ENCODE results near the gene CTXN3.
A peak's percentile ranks its signal among the peaks of the same experiment; 100 is the strongest.

Gene CTXN3

DNA sequence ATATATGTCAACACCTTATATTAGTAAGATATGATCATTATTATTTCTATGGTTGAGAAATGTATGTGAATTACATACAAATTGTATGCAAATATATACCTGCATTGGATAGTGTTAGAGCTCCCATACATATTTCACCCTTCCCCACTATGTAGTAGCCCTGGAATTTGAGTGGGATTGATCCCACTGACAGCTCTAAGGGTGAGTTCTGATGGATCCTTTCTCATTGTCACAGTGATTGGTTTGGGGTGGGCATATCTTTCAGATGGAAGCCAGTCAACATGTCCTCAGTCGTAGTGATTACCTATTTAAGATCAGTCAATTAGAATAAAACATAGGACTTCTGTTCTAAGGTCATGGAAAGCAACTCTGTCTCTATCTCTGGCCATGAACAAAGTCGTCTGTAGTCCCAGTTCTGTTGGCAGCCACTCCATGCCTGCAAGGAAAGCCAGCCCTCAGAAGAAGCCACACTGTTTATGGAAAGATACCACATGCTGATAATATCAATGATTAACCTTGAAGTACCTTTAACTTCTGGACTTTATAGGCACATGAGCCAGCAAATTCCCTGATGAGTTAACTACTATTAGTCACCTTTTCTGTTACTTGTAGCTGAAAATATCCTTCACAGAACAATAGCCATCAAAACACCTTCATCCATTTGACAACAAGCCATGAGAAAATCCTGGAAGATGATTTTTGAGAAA, 49.2 kb downstream of the CTXN3 start:
- DNase-seq (ENCODE audit: low read depth) = no peak

DNA sequence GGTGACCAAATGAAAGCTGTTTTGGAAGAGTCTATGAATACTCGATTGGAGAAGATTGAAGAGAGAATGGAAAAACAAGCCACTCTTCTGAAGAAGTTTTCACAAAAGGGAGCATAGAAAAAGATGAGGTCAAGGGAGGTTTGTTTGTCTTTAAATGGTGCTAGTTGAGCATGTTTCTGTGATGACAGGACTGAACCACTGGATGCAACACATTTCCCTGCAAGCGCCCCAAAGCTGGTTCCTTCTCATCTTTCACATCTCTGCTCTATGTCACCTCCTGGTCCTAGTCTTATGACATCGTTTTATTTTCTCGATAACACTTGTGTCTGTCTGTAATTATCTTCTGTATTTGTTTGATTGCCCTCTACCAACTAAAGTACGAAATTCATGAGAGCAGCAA, 50.5 kb downstream of the CTXN3 start:
- DNase-seq (ENCODE audit: low read depth) = no peak

DNA sequence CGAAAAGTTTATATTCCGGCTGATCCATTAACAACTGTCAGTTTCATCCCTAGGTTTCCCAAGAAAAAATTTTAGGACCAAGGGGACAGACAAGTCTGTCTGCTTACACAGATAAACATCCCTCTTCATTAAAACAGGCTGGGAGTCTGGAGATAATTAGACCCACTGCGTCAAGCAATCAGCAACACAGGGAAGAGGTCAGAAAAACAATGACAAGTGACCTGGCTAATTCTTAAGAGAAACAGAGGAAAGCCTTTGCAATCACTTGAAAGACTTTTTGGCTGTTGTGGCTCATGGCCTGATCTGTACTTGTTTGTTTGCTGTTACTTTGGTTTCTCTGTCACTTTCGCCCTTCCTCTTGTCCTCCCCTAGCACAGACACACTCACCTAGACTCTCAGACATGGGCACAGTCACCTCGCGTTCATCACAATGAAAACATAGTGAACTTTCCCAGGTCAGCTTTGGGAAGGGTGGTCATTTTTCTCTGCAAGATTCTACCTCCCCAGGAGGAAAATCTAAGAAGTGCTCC, 51.4 kb downstream of the CTXN3 start:
- DNase-seq (ENCODE audit: low read depth) = no peak

DNA sequence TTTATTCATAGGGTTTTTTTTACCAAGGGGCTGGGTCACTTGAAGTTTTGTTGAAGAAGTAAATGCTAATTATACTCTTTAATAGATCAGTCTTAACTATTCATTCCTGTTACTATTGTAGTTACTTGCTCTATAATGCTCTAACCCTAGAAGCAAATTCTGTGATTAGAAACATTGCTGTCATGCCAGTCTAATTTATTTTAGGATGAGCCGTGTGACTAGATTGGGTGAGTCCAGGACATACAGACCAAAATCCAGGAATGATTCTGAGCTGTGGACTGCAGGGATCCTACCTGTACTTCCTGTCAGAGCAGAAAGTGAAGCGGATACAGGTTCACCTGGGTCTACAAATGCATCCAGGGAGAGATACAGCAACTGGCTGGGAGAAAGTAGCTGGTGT, 53.6 kb downstream of the CTXN3 start:
- no peak for DNase-seq (ENCODE audit: low read depth)

- no peak for DNase-seq (ENCODE audit: low read depth)
Measured at GRCh38 chr5:127702926-127703561, 54.2 kb downstream of the CTXN3 start, which contains the start of gene CCDC192. Gene CCDC192 (plus strand): TSS chr5:127703391. CDS start chr5:127703446, 55 bp downstream.

DNA sequence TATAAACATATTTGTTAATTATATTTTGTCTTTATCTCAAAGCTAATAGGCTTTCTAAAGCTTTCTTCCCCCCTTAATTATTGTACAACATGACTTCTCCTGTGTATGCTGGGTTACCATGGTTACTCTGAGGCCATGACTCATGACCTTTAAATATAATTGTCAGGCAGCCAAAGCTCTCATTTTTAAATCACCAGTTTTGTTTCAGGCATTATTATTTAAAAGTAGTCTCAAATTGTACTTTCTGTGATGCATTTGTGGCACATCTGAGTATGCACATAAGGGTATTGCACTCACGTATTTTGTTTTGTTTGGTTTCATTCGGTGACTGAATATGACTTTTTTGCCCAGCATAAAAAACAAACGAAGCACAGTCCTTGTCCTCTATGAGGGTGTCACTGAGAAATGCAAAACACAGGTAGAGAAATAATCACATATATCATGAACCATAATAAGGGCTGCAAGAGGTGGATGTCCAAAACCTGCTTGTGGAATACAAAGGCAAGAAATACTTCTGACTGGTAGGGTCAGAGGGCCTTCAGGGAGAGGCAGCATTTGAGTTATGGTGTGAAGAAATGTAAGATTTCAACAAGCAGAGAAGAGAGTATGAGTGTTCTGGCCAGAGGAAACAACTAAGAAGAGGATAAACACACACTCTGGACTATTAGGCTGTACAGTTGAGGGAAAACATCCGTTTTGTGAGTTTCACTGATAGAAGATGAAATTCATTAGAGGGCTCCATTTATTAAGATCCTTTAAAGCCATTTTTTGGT, 56.4 kb downstream of the CTXN3 start:
- DNase-seq (ENCODE audit: low read depth) = peak; percentile 21

DNA sequence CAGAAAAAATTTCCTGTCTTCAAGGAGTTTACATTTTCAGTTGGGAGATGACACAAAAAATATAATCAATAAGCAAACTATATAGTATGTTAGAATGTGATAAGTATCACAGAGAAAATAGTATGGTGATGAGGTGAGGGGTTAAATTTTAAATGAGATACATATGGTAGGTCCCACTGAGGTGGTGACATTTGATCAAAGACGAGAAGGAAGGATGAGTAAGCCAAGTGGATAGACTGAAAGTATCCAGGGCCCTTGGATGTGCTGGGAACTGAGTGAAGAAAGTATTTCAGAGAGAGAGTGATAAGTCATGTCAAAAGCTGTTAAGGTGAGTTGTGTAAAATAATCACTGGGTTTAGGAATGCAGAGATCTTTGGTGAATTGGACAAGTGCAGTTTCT, 57.8 kb downstream of the CTXN3 start:
- no peak for DNase-seq (ENCODE audit: low read depth)

DNA sequence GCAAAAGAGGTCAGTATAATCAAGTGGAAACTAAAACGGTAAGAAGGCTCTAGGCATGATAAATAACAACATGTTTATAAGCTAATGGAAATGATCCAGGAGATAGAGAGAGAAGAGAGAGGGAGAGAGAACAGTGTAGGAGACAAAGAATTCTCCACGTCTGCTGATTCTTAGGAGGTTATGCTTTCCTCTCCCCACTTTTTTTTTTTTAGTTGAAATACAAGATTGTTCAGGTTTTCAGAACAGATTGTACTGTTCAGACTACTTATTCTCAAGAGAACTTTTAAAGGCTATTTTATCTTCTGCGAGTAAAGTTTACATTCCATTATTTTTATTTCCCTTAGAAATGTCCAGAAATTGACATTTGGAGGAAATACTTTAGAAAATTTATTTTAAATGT, 58.3 kb downstream of the CTXN3 start:
- DNase-seq (ENCODE audit: low read depth) = no peak
